H1 (cell line): ENCODE data around the gene SPON2. TPM values are rescaled to one million over a fixed set of nuclear protein-coding genes. Genes with fewer than 3 reads are reported as not detected.

ENCODE experiments used
- CTCF ChIA-PET: fragments of 300-600 bp; sonication (Branson Sonifier 250); formaldehyde crosslinking; loops from one replicate; lab custom pipeline; 2021; ENCODE audit not compliant: partially characterized antibody; lab: Charles Lee
- POLR2A ChIA-PET: fragments of 300-600 bp; sonication (Branson Sonifier 250); formaldehyde crosslinking; loops from one replicate; lab custom pipeline; 2021; ENCODE audit warnings: inconsistent platforms; ENCODE audit not compliant: partially characterized antibody; lab: Charles Lee
- DNase-seq, 2 experiments: peaks; one replicate each; pipeline versions ENCODE4 v3.0.0 to v3.0.0-alpha.2; 2010 to 2022; ENCODE audit warnings: low spot score in 2 of 2, low read depth in 1 of 2, mixed read lengths in 1 of 2
- FAIRE-seq: peaks from 2 replicates; lab custom pipeline; 2011; peaks lifted over from hg19 to GRCh38; lab: Jason Lieb, UNC
- H2AFZ ChIP-seq: 2 replicates; pipeline ENCODE4 v1.8.1; 2012; ENCODE audit warnings: low read length, inconsistent platforms
- H2AK5ac ChIP-seq: 2 replicates; pipeline ENCODE4 v1.6.1; 2013; ENCODE audit warnings: low read depth, low read length
- H2BK120ac ChIP-seq: replicated peaks from 2 replicates; pipeline ENCODE3; 2013; ENCODE audit warnings: low read depth, low read length, inconsistent platforms
- H2BK12ac ChIP-seq: 2 replicates; pipeline ENCODE4 v1.6.1; 2013; ENCODE audit warnings: low read depth, low read length
- H2BK15ac ChIP-seq: 2 replicates; pipeline ENCODE4 v1.6.1; 2013; ENCODE audit warnings: low read length
- H2BK20ac ChIP-seq: 2 replicates; pipeline ENCODE4 v1.6.1; 2013; ENCODE audit warnings: low read length
- H2BK5ac ChIP-seq: 2 replicates; pipeline ENCODE4 v1.6.1; 2013; ENCODE audit warnings: low read depth, low read length
- H3K14ac ChIP-seq: 2 replicates; pipeline ENCODE4 v1.6.1; 2013; ENCODE audit warnings: inconsistent platforms; ENCODE audit not compliant: insufficient read length
- H3K18ac ChIP-seq: 2 replicates; pipeline ENCODE4 v1.6.1; 2013; ENCODE audit warnings: low read length; ENCODE audit errors: extremely low read depth
- H3K23ac ChIP-seq: 2 replicates; pipeline ENCODE4 v1.6.1; 2013; ENCODE audit warnings: inconsistent platforms; ENCODE audit not compliant: insufficient read length
- H3K23me2 ChIP-seq: 2 replicates; pipeline ENCODE4 v1.6.1; 2013; ENCODE audit warnings: low read depth, low read length
- H3K27ac ChIP-seq: 2 replicates; pipeline ENCODE4 v1.6.1; 2011; ENCODE audit warnings: low read depth, low read length, inconsistent platforms
- H3K27me3 ChIP-seq, 4 experiments: replicated peaks in 1 of 4; 1 replicate in 1 of 4; 2 replicates in 3 of 4; pipeline versions ENCODE4 v1.6.1 to v1.8.1; 2011 to 2013; ENCODE audit warnings: low read length in 3 of 4, mild to moderate bottlenecking in 3 of 4, inconsistent platforms in 2 of 4, mixed read lengths in 2 of 4, moderate library complexity in 1 of 4; ENCODE audit not compliant: control insufficient read depth in 3 of 4, insufficient read depth in 3 of 4; ENCODE audit errors: extremely low read depth in 1 of 4
- H3K36me3 ChIP-seq, 4 experiments: 2 replicates each; pipeline versions ENCODE4 v1.6.1 to v1.8.1; 2011 to 2013; ENCODE audit warnings: mild to moderate bottlenecking in 4 of 4, low read length in 3 of 4, moderate library complexity in 2 of 4, control low read depth in 1 of 4, inconsistent platforms in 1 of 4; ENCODE audit not compliant: insufficient read depth in 4 of 4, control insufficient read depth in 2 of 4
- H3K4ac ChIP-seq: replicated peaks from 2 replicates; pipeline ENCODE3; 2013; ENCODE audit warnings: low read length, low read depth, mixed read lengths, inconsistent platforms; ENCODE audit not compliant: insufficient read length
- H3K4me1 ChIP-seq, 4 experiments: replicated peaks in 1 of 4; 1 replicate in 1 of 4; 2 replicates in 3 of 4; pipeline versions ENCODE4 v1.6.1 to v1.8.1; 2011 to 2013; ENCODE audit warnings: low read length in 3 of 4, inconsistent platforms in 2 of 4, mixed read lengths in 1 of 4; ENCODE audit not compliant: insufficient read depth in 4 of 4, control insufficient read depth in 3 of 4
- H3K4me2 ChIP-seq, 2 experiments: 2 replicates each; pipeline versions ENCODE4 v1.6.1 to v1.8.1; 2011 to 2013; ENCODE audit warnings: low read depth in 2 of 2, low read length in 2 of 2, control low read depth in 1 of 2, inconsistent platforms in 1 of 2, mild to moderate bottlenecking in 1 of 2; ENCODE audit not compliant: insufficient read depth in 1 of 2
- H3K4me3 ChIP-seq, 4 experiments: fragments of 200-600, 300-600 bp in 1 of 4; sonication (generic), shearing (Covaris generic), sonication (Bioruptor Twin) in 1 of 4; 2 replicates each; pipeline versions ENCODE4 v1.5.1 to v1.8.1; 2011 to 2016; ENCODE audit warnings: low read length in 4 of 4, low read depth in 3 of 4, control low read depth in 2 of 4, inconsistent platforms in 2 of 4, mild to moderate bottlenecking in 2 of 4, mixed read lengths in 1 of 4, moderate library complexity in 1 of 4; ENCODE audit not compliant: insufficient read depth in 2 of 4; ENCODE audit errors: extremely low read depth in 1 of 4
- H3K56ac ChIP-seq: replicated peaks from 2 replicates; pipeline ENCODE3; 2013; ENCODE audit warnings: low read depth, mild to moderate bottlenecking, mixed read lengths, low read length, inconsistent platforms; ENCODE audit not compliant: insufficient read length
- H3K79me1 ChIP-seq: 2 replicates; pipeline ENCODE4 v1.6.1; 2013; ENCODE audit warnings: low read depth, low read length, control low read depth
- H3K79me2 ChIP-seq, 2 experiments: 2 replicates each; pipeline versions ENCODE4 v1.6.1 to v1.8.1; 2012 to 2013; ENCODE audit warnings: low read length in 2 of 2, mild to moderate bottlenecking in 2 of 2, inconsistent platforms in 1 of 2; ENCODE audit not compliant: insufficient read depth in 2 of 2, control insufficient read depth in 1 of 2
- H3K9ac ChIP-seq, 4 experiments: replicated peaks in 1 of 4; 1 replicate in 1 of 4; 2 replicates in 3 of 4; pipeline versions ENCODE4 v1.6.1 to v1.8.1; 2011 to 2013; ENCODE audit warnings: low read depth in 3 of 4, low read length in 3 of 4, control low read depth in 2 of 4, mild to moderate bottlenecking in 2 of 4, moderate library complexity in 2 of 4, inconsistent platforms in 1 of 4; ENCODE audit errors: extremely low read depth in 1 of 4
- H3K9me3 ChIP-seq, 2 experiments: 2 replicates each; pipeline versions ENCODE4 v1.6.1 to v1.8.1; 2012 to 2013; ENCODE audit warnings: mild to moderate bottlenecking in 2 of 2, moderate library complexity in 2 of 2, control low read depth in 1 of 2, inconsistent platforms in 1 of 2, low read depth in 1 of 2, low read length in 1 of 2, mixed read lengths in 1 of 2; ENCODE audit not compliant: insufficient read depth in 2 of 2
- H4K20me1 ChIP-seq, 2 experiments: replicated peaks in 1 of 2; 2 replicates each; pipeline versions ENCODE3 to v1.8.1; 2011 to 2013; ENCODE audit warnings: inconsistent platforms in 2 of 2, low read length in 2 of 2, mild to moderate bottlenecking in 1 of 2; ENCODE audit not compliant: insufficient read depth in 2 of 2, control insufficient read depth in 1 of 2
- H4K5ac ChIP-seq: 2 replicates; pipeline ENCODE4 v1.6.1; 2013; ENCODE audit warnings: low read length, low read depth, mixed read lengths, inconsistent platforms; ENCODE audit not compliant: insufficient read length
- H4K8ac ChIP-seq: 2 replicates; pipeline ENCODE4 v1.8.0; 2013; ENCODE audit warnings: mild to moderate bottlenecking, moderate library complexity, low read length, inconsistent platforms; ENCODE audit not compliant: insufficient read depth; ENCODE audit errors: extremely low read depth
- H4K91ac ChIP-seq: replicated peaks from 2 replicates; pipeline ENCODE3; 2013; ENCODE audit warnings: low read length, mixed read lengths, inconsistent platforms; ENCODE audit not compliant: insufficient read length
- E2F6 ChIP-seq: IDR thresholded peaks from 2 replicates; pipeline ENCODE4 v1.6.1; 2012; ENCODE audit warnings: inconsistent platforms
- EGR1 ChIP-seq: IDR thresholded peaks from 2 replicates; pipeline ENCODE4 v1.6.1; 2011; ENCODE audit warnings: low read depth, low read length, borderline replicate concordance
- EP300 ChIP-seq, 2 experiments: IDR thresholded peaks; 1 replicate in 1 of 2; 2 replicates in 1 of 2; pipeline ENCODE4 v1.6.1; 2011 to 2012; ENCODE audit warnings: low read depth in 2 of 2, low read length in 2 of 2, mild to moderate bottlenecking in 2 of 2, borderline replicate concordance in 1 of 2, inconsistent platforms in 1 of 2, moderate library complexity in 1 of 2
- FOSL1 ChIP-seq: IDR thresholded peaks from 2 replicates; pipeline ENCODE4 v1.6.1; 2011; ENCODE audit warnings: mild to moderate bottlenecking, low read depth, low read length, moderate library complexity; ENCODE audit not compliant: insufficient read depth
- GABPA ChIP-seq: IDR thresholded peaks from 2 replicates; pipeline ENCODE4 v1.6.1; 2011; ENCODE audit warnings: mild to moderate bottlenecking, low read length, moderate library complexity, borderline replicate concordance; ENCODE audit not compliant: insufficient read depth
- JUND ChIP-seq: IDR thresholded peaks from 2 replicates; pipeline ENCODE4 v1.6.1; 2011; ENCODE audit warnings: mild to moderate bottlenecking, improper control_type of control experiment, low read length
- KDM4A ChIP-seq: IDR thresholded peaks from one replicate; pipeline ENCODE4 v1.7.1; 2012; ENCODE audit warnings: low read depth, mild to moderate bottlenecking, moderate library complexity, low read length, inconsistent platforms; ENCODE audit not compliant: severe bottlenecking
- SP1 ChIP-seq: IDR thresholded peaks from 2 replicates; pipeline ENCODE4 v1.6.1; 2011; ENCODE audit warnings: low read depth, low read length
- TAF7 ChIP-seq: optimal IDR thresholded peaks from 2 replicates; pipeline ENCODE3; 2011; ENCODE audit warnings: low read depth, mild to moderate bottlenecking, inconsistent platforms, low read length, moderate library complexity, borderline replicate concordance
- TEAD4 ChIP-seq: IDR thresholded peaks from 2 replicates; pipeline ENCODE4 v1.6.1; 2012; ENCODE audit warnings: low read depth, low read length, inconsistent platforms, mixed read lengths
- WGBS, 2 experiments: shearing (Covaris generic) in 1 of 2; methylation state at CpG; one replicate each; pipeline versions ENCODE4 v1.1.6 to v1.1.7; 2013 to 2015; ENCODE audit warnings: low lambda C conversion rate in 2 of 2, mixed read lengths in 2 of 2, inconsistent platforms in 1 of 2, low coverage in 1 of 2, missing lambda C conversion rate in 1 of 2; ENCODE audit not compliant: insufficient replicate concordance in 2 of 2, insufficient coverage in 1 of 2, insufficient read length in 1 of 2; ENCODE audit errors: extremely low coverage in 1 of 2, missing lambda C conversion rate in 1 of 2; 5-methylcytosine and 5-hydroxymethylcytosine counted together
- polyA plus RNA-seq, 7 experiments: library from polyadenylated mRNA; depleted of rRNA in 3 of 7; stranded (reverse) in 5 of 7; unstranded in 2 of 7; fragments of >200 nt in 5 of 7; fragments of 200-250 nt in 2 of 7; gene quantifications; 1 replicate in 5 of 7; 2 replicates in 1 of 7; 4 replicates in 1 of 7; pipeline versions ENCODE4 v1.2.1 to v1.2.3, GENCODE V29; 2011 to 2013; ENCODE audit warnings: missing spikeins in 2 of 7, mixed read lengths in 2 of 7
- total RNA-seq: library from RNA; stranded (reverse); fragmentation: NEBNext Ultra II Directional; extraction: Animal tissue kit (Norgen Biotek cat#: 25700); gene quantifications from 2 replicates; pipeline ENCODE4 v1.2.1, GENCODE V29; 2021

The SPON2 gene
- total and polyA plus RNA-seq, 2 of the 8 experiments (the other 6 are each of a cell fraction or from before 2014, with no cell fraction given), result 2.8 to 3.2 TPM

GRCh38 chr4:1168191-1169101 is 3.9 kb downstream of the SPON2 start:
- Histone ChIP-seq H2BK12ac (no peak overlapping the region), H3K9me3 (peaks cover 0 to 7% of the 10 kb centered on the region in 2 experiments; a peak in 1 of 4 replicates), H2BK15ac (no peak overlapping the region), H4K91ac (no peak overlapping the region), H3K56ac (no peak overlapping the region), H3K4ac (no peak overlapping the region), H3K79me2 (no peaks in the 10 kb centered on the region), H3K4me1 (peaks cover 0 to 16% (median 6%) of the 10 kb centered on the region in 4 experiments; a peak in 5 of 7 replicates), H3K36me3 (peaks cover 0 to 6% (median 0%) of the 10 kb centered on the region in 4 experiments; a peak in 1 of 8 replicates), H3K14ac (no peak overlapping the region), H3K9ac (no peak overlapping the region), H2BK5ac (no peak overlapping the region), H3K4me2 (peak overlapping the region; percentile 51 to 93; a peak in 3 of 4 replicates), H2BK20ac (no peak overlapping the region), H2AFZ (no peak overlapping the region), H3K18ac (no peak overlapping the region), H4K5ac (no peak overlapping the region), H3K23ac (no peak overlapping the region), H3K23me2 (peaks cover 11% of the 10 kb centered on the region; the same call in 1 of the 2 replicates), H3K27me3 (peaks cover 47 to 62% (median 59%) of the 10 kb centered on the region in 4 experiments), H4K8ac (peak overlapping the region; percentile 43; the same call in 1 of the 2 replicates), H3K4me3 (peak overlapping the region in 1 of 4 experiments; percentile 75; a peak in 2 of 8 replicates), H2AK5ac (no peak overlapping the region), H2BK120ac (no peak overlapping the region), H4K20me1 (peaks cover 7 to 22% of the 10 kb centered on the region in 2 experiments), H3K27ac (no peak overlapping the region), H3K79me1 (no peaks in the 10 kb centered on the region)
- ChIA-PET CTCF (interaction anchor here (0.7 to 3.1 kb wide), 15 partner anchors 9 to 271 kb away, joined by 3 to 18 read pairs (median 3); no protein-coding TSS in a partner anchor), POLR2A (interaction anchor here (0.6 to 1.2 kb wide), 3 partner anchors 10 to 521 kb away, joined by 3 read pairs; no protein-coding TSS in a partner anchor)
- FAIRE-seq, result no peak
- WGBS, 2 experiments, result 79% methylated on average over 20 of the region's 21 CpGs; no CpG with 5 or more reads in 1 of the 2 experiments
- no peak for DNase-seq
- no peak for TF ChIP-seq TEAD4
- no peak for TF ChIP-seq TAF7
- TF ChIP-seq EGR1, result no peak
- no peak for TF ChIP-seq E2F6
- no peak for TF ChIP-seq EP300 (IDR thresholded peaks at IDR 0.05; ENCODE audit: borderline replicate concordance in 1 of 2, low read depth in 2 of 2, low read length in 2 of 2)
- no peak for TF ChIP-seq KDM4A
- TF ChIP-seq SP1, result no peak
- no peak for TF ChIP-seq GABPA
- TF ChIP-seq JUND, result no peak
- TF ChIP-seq FOSL1, result no peak
